Ovary (tissue), 9 donors: Measurements from ENCODE around the gene RSU1. TPM values are rescaled to one million over a fixed set of nuclear protein-coding genes. Genes with fewer than 3 reads are reported as not detected.

Source experiments
- DNase-seq, 5 donors: peaks; one replicate each; pipeline ENCODE4 v3.0.0-alpha.2; 2019 to 2020
- H3K27ac ChIP-seq, 2 donors: fragments of 200-600 bp; one replicate each; pipeline versions ENCODE4 v1.5.1 to v1.8.0; 2019 to 2022
- H3K27me3 ChIP-seq: fragments of 200-600 bp; one replicate; pipeline ENCODE4 v1.8.0; 2022
- H3K36me3 ChIP-seq: fragments of 200-600 bp; sonication (generic); one replicate; pipeline ENCODE4 v1.5.1; 2019
- H3K4me1 ChIP-seq: one replicate; pipeline ENCODE4 v1.8.1; 2013; ENCODE audit warnings: mild to moderate bottlenecking, moderate library complexity; ENCODE audit not compliant: insufficient read depth
- H3K4me3 ChIP-seq: fragments of 200-600 bp; sonication (generic); one replicate; pipeline ENCODE4 v1.5.1; 2017
- H3K9me3 ChIP-seq, 2 donors: fragments of 200-600 bp in 1 of 2; sonication (generic) in 1 of 2; one replicate each; pipeline versions ENCODE4 v1.5.1 to v1.8.1; 2013 to 2019; ENCODE audit warnings: mild to moderate bottlenecking in 1 of 2, moderate library complexity in 1 of 2
- CTCF ChIP-seq, 3 donors: fragments of 450-650 bp in 2 of 3; fragments of 200-600 bp in 1 of 3; IDR thresholded peaks; one replicate each; pipeline versions ENCODE4 v1.5.1 to v1.8.0; 2016 to 2022; ENCODE audit warnings: antibody characterized with exemption in 3 of 3, mild to moderate bottlenecking in 1 of 3
- EP300 ChIP-seq: sonication (generic); formaldehyde crosslinking; IDR thresholded peaks from one replicate; pipeline ENCODE4 v1.6.1; 2017; ENCODE audit warnings: antibody characterized with exemption
- POLR2A ChIP-seq: fragments of 450-650 bp; IDR thresholded peaks from one replicate; pipeline ENCODE4 v1.6.1; 2017; ENCODE audit warnings: antibody characterized with exemption, mild to moderate bottlenecking, moderate library complexity
- WGBS, 3 donors: extraction: QIAGEN DNeasy Blood & Tissue Kit in 1 of 3; methylation state at CpG; one replicate each; pipeline versions ENCODE4 v1.1.5 to v1.1.7; 2013 to 2017; 5-methylcytosine and 5-hydroxymethylcytosine counted together
- intact Hi-C, 4 donors: fragments of 100-400 bp; cut with DNase I; formaldehyde crosslinking; loops; one replicate each; pipeline versions ENCODE4 v1.11.0 to v1.15.1; 2022 to 2023
- polyA plus RNA-seq, 2 donors: library from polyadenylated mRNA; stranded (reverse); fragments of 200-250 nt in 1 of 2; fragments of 350-450 nt in 1 of 2; fragmentation: Illumina TruSeq in 1 of 2; extraction: RNeasy Lipid Tissue Mini Kit (QIAGEN cat#74804) in 1 of 2; gene quantifications; one replicate each; pipeline ENCODE4 v1.2.3, GENCODE V29; 2013 to 2014
- total RNA-seq, 7 donors: library from RNA; depleted of rRNA in 2 of 7; stranded (reverse); fragments of >200 nt in 2 of 7; fragmentation: NEBNext Ultra II Directional in 3 of 7; extraction: Animal tissue kit (Norgen Biotek cat#: 25700) in 3 of 7; gene quantifications; one replicate each; pipeline versions ENCODE4 v1.1.0 to v1.2.4, GENCODE V29; 2016 to 2023
- donor health status: DM: no; HTN: no; CAD: no; lungs with moderate emphysema.
- donor health status: DM: no; HTN: no; CAD: no.
- donor health status: Bipolar disorder and iron deficiency.
- donor health status: DM: yes; HTN: yes; CAD: no.
- donor health status: DM: no; HTN: no; CAD: no.
- donor health status: DM: yes; HTN: yes; CAD: no.

Gene RSU1
- total and polyA plus RNA-seq, 9 donors = 30.1 to 184 (median 70.3) TPM

GRCh38 chr10:16606923-16607322 is 210.3 kb downstream of the RSU1 start:
- no peak overlapping the region for H3K4me3 ChIP-seq
- TF ChIP-seq CTCF (IDR thresholded peaks at IDR 0.05) (no peak), EP300 (no peak), POLR2A (no peak)
- intact Hi-C loops = no loop called here
- no peaks in the 10 kb centered on the region for H3K4me1 ChIP-seq
- no peak for DNase-seq
- no peaks in the 10 kb centered on the region for H3K27me3 ChIP-seq
- WGBS, 3 donors = 94 to 97% (median 96%) methylated on average over 8 of the region's 8 CpGs
- H3K27ac ChIP-seq = no peak overlapping the region
- H3K36me3 ChIP-seq = no peaks in the 10 kb centered on the region
- H3K9me3 ChIP-seq = no peaks in the 10 kb centered on the region

GRCh38 chr10:16606421-16606820 is 210.8 kb downstream of the RSU1 start:
- Histone ChIP-seq H3K27ac (no peak overlapping the region), H3K36me3 (no peaks in the 10 kb centered on the region), H3K4me1 (no peaks in the 10 kb centered on the region), H3K4me3 (no peak overlapping the region), H3K27me3 (no peaks in the 10 kb centered on the region), H3K9me3 (no peaks in the 10 kb centered on the region)
- intact Hi-C loops = no loop called here
- 87 to 90% (median 88%) methylated on average over 6 of the region's 6 CpGs for WGBS, 3 donors
- no peak for DNase-seq
- TF ChIP-seq CTCF (IDR thresholded peaks at IDR 0.05) (no peak), POLR2A (no peak), EP300 (no peak)

DNA sequence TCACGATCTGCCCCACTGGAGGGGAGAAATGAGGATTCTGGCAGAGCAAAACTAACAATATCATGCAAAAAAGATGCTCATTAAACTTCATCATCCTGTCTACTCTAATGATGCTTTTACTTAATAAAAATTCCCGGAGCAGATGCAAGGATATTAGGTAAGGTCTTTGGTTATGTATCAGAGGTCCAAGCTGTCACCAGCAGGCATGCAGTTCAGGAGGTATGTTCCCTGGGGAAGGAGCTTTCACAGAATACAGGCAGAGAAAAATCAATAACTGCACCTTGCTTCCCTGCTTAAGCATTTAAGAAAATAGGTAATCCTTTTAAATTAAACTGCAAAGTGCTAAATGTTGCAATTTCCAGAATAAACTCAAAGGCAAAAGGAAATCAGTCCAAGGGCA is 213.9 kb downstream of the RSU1 start:
- WGBS, 3 donors = 84 to 90% (median 89%) methylated on average over 2 of the region's 2 CpGs
- H3K9me3 ChIP-seq = no peaks in the 10 kb centered on the region
- H3K4me1 ChIP-seq = no peaks in the 10 kb centered on the region
- DNase-seq = no peak
- H3K4me3 ChIP-seq = no peak overlapping the region
- H3K27ac ChIP-seq = no peak overlapping the region
- H3K27me3 ChIP-seq = no peaks in the 10 kb centered on the region
- intact Hi-C loops = no loop called here
- TF ChIP-seq CTCF (IDR thresholded peaks at IDR 0.05) (no peak), POLR2A (no peak), EP300 (no peak)
- H3K36me3 ChIP-seq = no peaks in the 10 kb centered on the region

DNA sequence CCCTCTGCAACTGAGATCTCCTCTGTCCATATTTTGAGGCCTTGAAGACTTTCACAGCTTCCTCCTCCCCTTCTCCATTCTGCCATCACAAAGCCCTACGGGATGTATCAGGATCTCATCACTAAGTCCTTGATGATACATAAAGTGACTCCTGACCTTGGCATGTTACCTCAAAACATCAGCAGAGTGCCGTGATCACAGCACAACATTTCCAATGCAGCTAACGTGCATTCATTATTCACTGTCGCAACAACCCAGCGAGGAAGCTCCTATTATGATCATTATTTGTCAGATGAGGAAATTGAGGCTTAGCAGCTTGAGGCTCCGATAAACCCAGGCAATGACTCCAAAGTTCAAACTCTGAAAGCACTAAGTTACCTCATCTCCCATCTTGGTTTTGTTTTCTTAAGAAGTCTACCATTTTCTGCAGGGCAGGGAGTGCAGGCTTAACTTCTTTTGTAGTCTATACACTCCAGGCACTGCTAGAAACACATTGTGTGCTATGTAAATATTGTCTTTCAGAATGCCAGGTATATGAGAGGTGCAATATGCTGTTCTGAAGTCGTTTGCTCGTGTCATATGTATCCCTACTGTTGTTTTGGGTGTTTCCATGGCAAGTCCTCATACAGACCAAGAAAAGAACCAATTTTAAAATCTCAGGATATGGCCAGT is 215.0 kb downstream of the RSU1 start:
- no peak for DNase-seq
- no peaks in the 10 kb centered on the region for H3K27me3 ChIP-seq
- no peak for TF ChIP-seq CTCF (IDR thresholded peaks at IDR 0.05)
- no peak for TF ChIP-seq EP300
- TF ChIP-seq POLR2A = no peak
- intact Hi-C loops = no loop called here
- no peak overlapping the region for H3K27ac ChIP-seq
- H3K4me3 ChIP-seq = no peak overlapping the region
- no peaks in the 10 kb centered on the region for H3K36me3 ChIP-seq
- no peaks in the 10 kb centered on the region for H3K9me3 ChIP-seq
- H3K4me1 ChIP-seq = no peaks in the 10 kb centered on the region
- 54 to 71% (median 61%) methylated on average over 8 of the region's 8 CpGs for WGBS, 3 donors
